Measurements from ENCODE around the gene SLC19A2. TPM values are rescaled to one million over a fixed set of nuclear protein-coding genes. Genes with fewer than 3 reads are reported as not detected.

The SLC19A2 gene
- total and polyA plus RNA-seq, 8 donors = 12.0 to 16.1 (median 13.9) TPM

GRCh38 chr1:169443923-169444322 lies 41.8 kb downstream of the SLC19A2 start:
- ATAC-seq (no peak), DNase-seq (no peak)
- intact Hi-C loops (cut with DNase I) = no loop called here
- Histone ChIP-seq H3K27ac (no peak overlapping the region), H3K4me3 (no peak overlapping the region), H3K4me1 (no peaks in the 10 kb centered on the region), H3K9me3 (no peaks in the 10 kb centered on the region), H3K27me3 (no peaks in the 10 kb centered on the region), H3K36me3 (no peaks in the 10 kb centered on the region)
- no peak for TF ChIP-seq CTCF (IDR thresholded peaks at IDR 0.05)

GRCh38 chr1:169427081-169427641 lies 58.6 kb downstream of the SLC19A2 start, which contains the start of gene CCDC181:
CCDC181 (minus strand) TSS chr1:169427474; CDS start chr1:169424927, 2,547 bp downstream.
- Histone ChIP-seq H3K4me3 (peak within 1 kb of the TSS; percentile 13 to 26), H3K27me3 (peaks cover 20 to 34% of the 10 kb centered on the region in 2 donors), H3K4me1 (peaks cover 0 to 7% of the 10 kb centered on the region in 2 donors), H3K27ac (no peak within 1 kb of the TSS), H3K9me3 (no peaks in the 10 kb centered on the region), H3K36me3 (no peaks in the 10 kb centered on the region)
- intact Hi-C loops (cut with DNase I) = no loop called here
- TF ChIP-seq CTCF (IDR thresholded peaks at IDR 0.05) = no peak
- ATAC-seq (peak; percentile 60), DNase-seq (peak; percentile 34 to 81 (median 62))

GRCh38 chr1:169426174-169426705 lies 59.5 kb downstream of the SLC19A2 start:
- no peak for DNase-seq
- no peak overlapping the region for H3K4me3 ChIP-seq

GRCh38 chr1:169421309-169421708 lies 64.4 kb downstream of the SLC19A2 start:
- Histone ChIP-seq H3K36me3 (no peaks in the 10 kb centered on the region), H3K27ac (no peak overlapping the region), H3K4me1 (no peaks in the 10 kb centered on the region), H3K4me3 (no peak overlapping the region), H3K9me3 (no peaks in the 10 kb centered on the region), H3K27me3 (peaks cover 2 to 4% of the 10 kb centered on the region in 2 donors)
- DNase-seq (no peak), ATAC-seq (no peak)
- intact Hi-C loops (cut with DNase I) = no loop called here
- TF ChIP-seq CTCF (IDR thresholded peaks at IDR 0.05) = no peak

More at GRCh38 chr1:169426174-169426705, 59.5 kb downstream of the SLC19A2 start:
- Histone ChIP-seq H3K4me1 (peaks cover 0 to 7% of the 10 kb centered on the region in 2 donors), H3K27ac (no peak overlapping the region), H3K27me3 (peaks cover 20 to 34% of the 10 kb centered on the region in 2 donors), H3K9me3 (no peaks in the 10 kb centered on the region), H3K36me3 (no peaks in the 10 kb centered on the region)
- intact Hi-C loops (cut with DNase I) = no loop called here
- ATAC-seq = no peak
- TF ChIP-seq CTCF (IDR thresholded peaks at IDR 0.05) = no peak

GRCh38 chr1:169414952-169415351 lies 70.8 kb downstream of the SLC19A2 start:
- H3K27ac ChIP-seq = no peak overlapping the region
- peaks cover 0 to 26% of the 10 kb centered on the region in 2 donors for H3K9me3 ChIP-seq
- no peaks in the 10 kb centered on the region for H3K4me1 ChIP-seq
- no peaks in the 10 kb centered on the region for H3K36me3 ChIP-seq
- ATAC-seq = no peak
- no peak overlapping the region for H3K4me3 ChIP-seq
- H3K27me3 ChIP-seq = no peaks in the 10 kb centered on the region
- no peak for TF ChIP-seq CTCF (IDR thresholded peaks at IDR 0.05)
- intact Hi-C loops (cut with DNase I) = no loop called here
- DNase-seq = no peak

Other genes starting within 250 kb of the SLC19A2 start
- gene NME7, start 118.1 kb downstream of the SLC19A2 start, total RNA-seq = 10 to 100 TPM; 13.6 to 14.7 TPM
- gene NME7, start 118.1 kb downstream of the SLC19A2 start, polyA plus RNA-seq (ENCODE audit: insufficient read length in 6 of 6) = 10 to 100 TPM; 56.0 to 77.6 (median 63.8) TPM
- gene BLZF1, start 117.7 kb downstream of the SLC19A2 start, total RNA-seq = 10 to 100 TPM; 25.3 to 26.8 TPM
- 10 to 100 TPM; 26.0 to 29.7 (median 27.3) TPM for gene BLZF1, start 117.7 kb downstream of the SLC19A2 start, polyA plus RNA-seq (ENCODE audit: insufficient read length in 6 of 6)
- 1 to 10 TPM in 1 of 2 donors, under 1 TPM in 1; 0.35 to 1.5 TPM for gene CCDC181, start 58.5 kb downstream of the SLC19A2 start, total RNA-seq
- gene CCDC181, start 58.5 kb downstream of the SLC19A2 start, polyA plus RNA-seq (ENCODE audit: insufficient read length in 6 of 6) = 1 to 10 TPM; 3.1 to 5.8 (median 4.3) TPM
- 1 to 10 TPM in 1 of 2 donors, under 1 TPM in 1; 0.90 to 7.2 TPM for gene F5, start 100.5 kb upstream of the SLC19A2 start, total RNA-seq
- gene F5, start 100.5 kb upstream of the SLC19A2 start, polyA plus RNA-seq (ENCODE audit: insufficient read length in 6 of 6) = under 1 TPM; 0.03 to 0.38 (median 0.20) TPM
- 10 to 100 TPM; 22.0 to 27.0 TPM for gene SELP, start 144.2 kb upstream of the SLC19A2 start, total RNA-seq
- 10 to 100 TPM in 1 of 6 donors, 1 to 10 TPM in 5; 6.3 to 11.4 (median 6.9) TPM for gene SELP, start 144.2 kb upstream of the SLC19A2 start, polyA plus RNA-seq (ENCODE audit: insufficient read length in 6 of 6)
- gene SELL, start 225.7 kb upstream of the SLC19A2 start, total RNA-seq = 10 to 100 TPM; 10.2 to 59.2 TPM
- 1 to 10 TPM; 2.6 to 4.5 (median 3.6) TPM for gene SELL, start 225.7 kb upstream of the SLC19A2 start, polyA plus RNA-seq (ENCODE audit: insufficient read length in 6 of 6)
- 1 to 10 TPM; 2.5 to 3.4 TPM for gene SELE, start 248.1 kb upstream of the SLC19A2 start, total RNA-seq
- gene SELE, start 248.1 kb upstream of the SLC19A2 start, polyA plus RNA-seq (ENCODE audit: insufficient read length in 6 of 6) = under 1 TPM in 5 of 6 donors, not detected in 1; 0.15 to 0.21 (median 0.20) TPM